ENCODE measurements around the gene MT1G.
"Not testable (repeated sequence)": the region's sequence is repeated elsewhere in the genome, so short reads cannot be mapped to it uniquely, and the experiment has no call there.

MT1G gene

GRCh38 chr16:56667581-56668571 lies at the start of gene MT1G:
MT1G (minus strand) TSS chr16:56668065; CDS start chr16:56667993, 72 bp downstream.
- DNase-seq, result no peak

GRCh38 chr16:56717532-56717931 lies 49.7 kb upstream of the MT1G start:
- DNase-seq, result not testable (repeated sequence)

DNA sequence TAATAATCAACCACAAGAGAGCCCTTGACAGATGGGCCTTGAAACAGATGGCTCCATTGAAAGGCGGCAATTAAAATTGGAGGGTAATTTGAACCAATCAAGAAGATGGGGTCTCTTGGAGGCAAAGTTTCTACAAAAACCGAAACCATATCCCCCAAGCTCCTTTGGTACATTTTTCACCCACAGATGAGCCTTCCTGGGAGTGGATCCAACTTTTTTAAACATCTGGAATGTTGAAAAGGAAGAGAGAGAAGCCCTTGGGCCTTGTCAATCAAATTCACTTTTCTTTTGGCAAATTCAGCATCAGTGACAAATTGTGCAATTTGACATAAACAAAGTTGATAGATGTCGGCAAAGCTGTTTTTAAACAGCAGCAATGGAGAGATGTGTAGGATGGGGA lies 48.9 kb upstream of the MT1G start:
- DNase-seq, result no peak

GRCh38 chr16:56715126-56715525 lies 47.3 kb upstream of the MT1G start:
- DNase-seq, result no peak

DNA sequence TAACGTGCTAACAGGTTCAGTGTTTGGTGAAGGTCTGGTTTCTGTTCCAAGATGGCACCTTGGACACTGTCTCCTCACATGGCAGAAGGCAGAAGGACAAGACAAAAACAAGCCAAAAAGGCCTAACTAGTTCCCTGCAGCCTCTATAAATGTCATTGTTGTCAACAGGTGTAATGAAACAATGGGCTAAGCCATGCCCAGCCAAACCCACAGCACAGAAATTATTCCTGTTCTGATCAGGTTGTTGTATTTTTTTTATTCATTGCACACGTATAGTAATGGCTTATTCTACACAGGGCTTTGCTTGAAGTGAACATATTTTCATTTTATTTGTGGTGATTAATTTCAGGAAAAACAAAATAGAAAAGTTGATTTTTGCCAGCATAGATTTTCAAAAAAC lies 45.9 kb upstream of the MT1G start:
- no peak for DNase-seq

- no peak for DNase-seq
These were observed 44.0 kb upstream of the MT1G start for GRCh38 chr16:56711862-56712261.

DNA sequence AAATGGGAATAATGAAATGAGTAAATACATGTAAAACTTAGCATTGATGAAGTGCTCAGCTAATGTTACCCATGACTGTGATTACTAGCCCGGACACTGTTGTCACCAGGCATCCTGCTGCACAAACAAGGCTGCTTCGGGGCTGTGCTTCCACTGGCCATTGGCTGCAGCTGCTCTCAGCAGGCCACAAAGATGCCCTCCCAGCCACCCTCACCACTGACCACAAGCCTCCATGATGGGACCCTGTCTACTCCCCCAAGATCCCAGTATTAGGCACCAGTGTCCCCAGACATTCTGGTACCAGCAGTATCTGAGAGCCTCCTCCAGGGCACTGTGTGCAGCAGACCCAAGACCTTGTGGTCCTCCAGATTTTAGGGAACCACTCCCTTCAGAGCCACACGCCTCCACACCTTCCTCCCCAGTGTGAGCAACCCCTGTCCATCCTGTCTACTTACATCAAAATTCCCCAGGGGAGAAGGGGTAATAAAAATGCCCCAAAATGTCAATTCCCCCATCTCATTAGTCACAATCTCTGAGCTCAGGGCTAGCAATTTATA lies 42.4 kb upstream of the MT1G start:
- DNase-seq, result no peak

GRCh38 chr16:56709443-56710040 lies 41.7 kb upstream of the MT1G start:
- DNase-seq, result no peak

DNA sequence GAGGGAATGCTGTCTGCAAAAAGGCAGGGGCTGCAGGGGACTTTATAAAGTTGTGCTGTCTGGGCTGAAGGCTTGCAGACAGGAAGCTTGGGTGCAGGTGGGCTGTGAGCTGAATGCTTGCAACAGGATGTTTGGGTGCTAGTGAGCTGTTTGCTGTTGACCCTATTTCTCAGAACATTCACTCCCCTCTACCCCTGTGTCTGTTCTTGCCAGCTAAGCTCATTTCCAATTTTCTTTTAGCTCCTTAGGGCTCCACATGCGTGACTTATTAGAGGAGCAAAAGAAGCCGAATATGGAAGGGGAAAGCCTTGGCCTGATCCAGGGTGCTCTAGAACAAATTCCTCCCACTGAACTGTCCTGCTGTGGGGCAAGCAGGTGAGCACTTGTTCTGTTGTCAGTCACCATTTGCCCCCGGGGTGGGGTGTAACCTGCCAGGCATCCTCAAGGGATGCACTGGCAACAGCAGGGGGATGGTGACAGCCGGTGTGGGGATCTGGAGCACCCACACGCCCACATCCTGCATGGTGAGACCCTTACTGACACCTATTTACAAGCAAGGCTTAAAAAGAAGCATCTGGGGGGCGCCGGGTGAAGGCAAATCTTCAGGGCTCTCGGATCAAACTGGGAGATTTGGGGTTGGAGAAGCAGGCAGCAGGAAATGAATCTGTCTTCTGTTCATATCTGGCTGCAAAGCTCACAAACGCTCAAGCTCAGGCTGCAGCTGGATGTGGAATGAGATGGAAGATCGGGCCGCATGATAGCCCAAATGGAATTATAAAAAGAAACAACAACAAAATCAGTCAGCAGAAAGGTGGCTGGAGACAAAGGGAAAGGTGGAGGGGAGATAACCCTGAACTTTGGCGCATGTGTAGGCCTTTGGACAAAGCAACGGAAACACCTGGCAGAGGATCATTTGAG lies 40.9 kb upstream of the MT1G start:
- no peak for DNase-seq

DNA sequence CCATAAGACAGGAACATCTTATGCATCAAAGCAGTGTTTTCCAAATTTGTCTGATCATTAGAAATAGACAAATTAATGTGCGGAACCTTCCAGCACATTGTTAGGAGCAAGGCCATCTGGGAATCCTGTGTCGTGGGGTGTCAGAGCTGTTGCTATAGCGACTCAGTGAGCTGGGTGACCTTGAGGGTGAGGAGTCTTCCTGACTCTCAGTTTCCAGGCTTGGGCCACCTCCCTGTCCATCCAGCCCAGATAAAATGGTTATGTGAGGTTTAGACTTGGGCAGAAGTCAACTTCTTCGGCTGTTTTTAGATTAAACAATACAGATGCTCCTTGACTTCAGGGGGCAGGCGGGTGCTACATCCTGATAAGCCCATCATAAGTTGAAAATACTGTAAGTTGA lies 35.0 kb upstream of the MT1G start:
- DNase-seq, result no peak

DNA sequence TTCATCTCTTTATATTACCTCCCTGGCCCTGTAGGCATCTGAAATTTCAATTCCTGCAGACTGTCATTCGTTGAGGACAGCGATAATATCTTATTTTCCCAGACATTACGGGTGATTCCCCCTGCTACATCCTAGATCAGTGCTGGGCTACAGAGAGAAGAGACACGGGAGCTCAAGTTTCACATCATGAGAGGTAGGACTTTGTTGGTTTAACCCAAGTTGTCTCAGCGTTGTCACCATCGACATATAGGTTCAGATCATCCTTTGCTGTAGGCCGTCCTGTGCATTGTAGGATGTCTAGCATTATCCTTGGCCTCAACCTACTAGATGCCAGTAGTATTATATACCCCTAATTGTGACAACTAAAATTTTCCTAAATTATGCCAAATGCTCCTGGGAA lies 33.7 kb upstream of the MT1G start:
- DNase-seq, result no peak

DNA sequence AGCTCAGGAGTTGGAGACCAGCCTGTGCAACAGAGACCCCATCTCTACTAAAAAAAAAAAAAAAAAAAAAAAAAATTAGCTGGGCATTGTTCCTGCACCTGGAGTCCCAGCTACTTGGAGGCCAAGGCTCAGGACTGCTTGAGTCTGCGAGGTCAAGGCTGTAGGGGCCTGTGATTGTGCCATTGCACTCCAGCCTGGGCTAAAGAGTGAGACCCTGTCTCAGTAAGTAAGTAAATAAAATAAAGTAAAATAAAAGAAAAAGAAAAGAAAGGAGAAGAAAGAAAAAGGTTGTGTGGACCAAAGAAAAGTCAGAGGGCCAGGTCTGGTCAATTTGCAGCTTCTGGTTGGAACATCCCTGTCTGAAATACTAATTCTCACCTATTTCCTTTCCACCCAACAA lies 32.8 kb upstream of the MT1G start:
- no peak for DNase-seq

DNA sequence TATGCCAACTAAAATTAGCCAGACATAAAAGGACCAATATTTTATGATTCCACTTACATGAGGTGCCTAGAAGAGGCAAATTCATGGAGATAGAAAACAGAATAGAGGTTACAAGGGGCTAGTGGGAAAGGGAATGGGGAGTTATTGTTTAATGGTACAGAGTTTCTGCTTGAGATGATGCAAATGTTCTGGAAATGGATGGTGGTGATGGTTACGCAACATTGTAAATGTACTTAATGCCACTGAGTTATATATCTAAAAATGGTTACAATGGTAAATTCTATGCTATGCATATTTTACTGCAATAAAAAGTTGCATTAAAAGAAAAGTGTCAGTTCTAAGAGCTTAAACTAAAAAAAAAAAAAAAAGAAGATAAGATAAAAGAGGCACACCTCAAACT lies 32.3 kb upstream of the MT1G start:
- DNase-seq, result no peak

- no peak for DNase-seq
These were observed 29.7 kb upstream of the MT1G start for GRCh38 chr16:56697456-56698155.

DNA sequence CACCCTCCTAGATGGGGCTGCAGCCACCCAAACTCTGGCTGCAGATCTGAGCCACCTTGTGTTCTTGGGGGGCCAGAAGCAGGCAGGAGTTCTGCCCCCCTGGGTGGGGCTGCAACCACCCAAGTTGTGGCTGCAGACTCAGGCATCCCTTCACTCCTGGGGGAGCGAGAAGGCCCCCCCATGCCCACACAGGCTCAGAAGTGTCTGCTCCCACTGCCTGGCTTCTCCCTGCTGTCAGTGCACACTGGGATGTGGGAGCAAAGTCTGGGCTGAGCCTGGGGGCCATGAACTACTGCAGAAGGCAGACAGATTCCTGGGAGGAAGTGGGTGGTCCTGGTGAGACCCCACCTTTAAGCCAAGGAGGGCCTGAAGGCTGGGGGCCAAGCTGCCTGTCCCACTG lies 27.4 kb upstream of the MT1G start:
- no peak for DNase-seq

- DNase-seq, result no peak
These were observed 24.0 kb upstream of the MT1G start for GRCh38 chr16:56691885-56692284.

GRCh38 chr16:56690420-56691122 lies 22.7 kb upstream of the MT1G start:
- DNase-seq, result no peak

DNA sequence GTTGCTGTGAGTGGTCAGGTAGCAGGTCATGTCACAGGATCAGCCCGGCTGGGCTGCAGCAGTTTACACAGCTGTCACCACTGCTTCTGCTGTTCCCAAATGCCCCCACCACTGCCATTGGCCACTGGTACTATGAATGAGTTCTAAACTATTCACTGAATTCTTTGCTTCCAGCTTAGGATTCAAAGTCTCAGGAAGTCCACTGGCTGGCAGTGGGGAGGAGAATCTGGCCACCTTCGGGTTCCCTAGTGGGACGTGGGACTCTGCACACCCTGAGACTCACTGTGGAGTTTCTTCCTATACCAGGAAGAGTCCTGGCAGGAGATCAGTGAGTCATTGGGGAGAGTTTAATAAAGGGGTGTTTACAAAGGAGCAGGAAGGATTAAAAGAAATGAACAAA lies 21.3 kb upstream of the MT1G start:
- DNase-seq, result no peak

DNA sequence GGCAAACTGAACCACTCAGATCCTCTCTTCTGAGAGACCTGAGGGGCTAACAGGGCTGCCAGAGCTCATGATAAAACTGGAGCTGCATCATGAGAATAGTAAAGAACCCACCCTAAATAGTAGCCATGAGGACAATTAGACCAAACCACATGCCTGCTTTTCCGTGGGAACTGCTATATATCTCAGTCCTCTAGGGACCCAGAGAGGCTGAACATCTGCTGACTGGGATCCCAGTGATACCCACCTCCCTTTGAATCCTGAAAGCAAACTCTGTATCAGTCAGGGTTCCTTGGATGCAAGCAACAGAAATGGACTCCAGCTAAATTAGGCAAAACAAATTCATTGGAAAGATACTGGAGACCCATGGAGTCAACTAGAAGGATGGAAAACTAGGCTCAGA lies 20.9 kb upstream of the MT1G start:
- DNase-seq, result no peak

DNA sequence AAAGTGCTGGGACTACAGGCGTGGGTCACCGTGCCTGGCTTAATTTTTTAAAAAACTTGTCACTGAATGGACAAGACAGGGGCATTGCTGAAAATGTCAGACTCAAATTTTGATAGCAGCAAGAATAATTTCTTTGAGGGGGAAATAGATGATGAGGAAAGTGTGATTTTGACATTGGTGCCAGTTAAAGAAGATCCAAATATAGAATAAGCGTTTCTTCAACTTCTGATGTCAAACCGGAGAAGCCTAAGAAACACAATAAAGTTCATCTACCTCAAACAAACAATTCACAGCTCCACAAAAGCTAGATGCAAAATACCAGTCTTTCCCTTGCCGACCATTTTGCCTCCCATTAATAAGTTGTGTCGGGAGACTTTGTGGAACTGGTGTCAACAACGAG lies 18.9 kb upstream of the MT1G start:
- DNase-seq, result no peak

DNA sequence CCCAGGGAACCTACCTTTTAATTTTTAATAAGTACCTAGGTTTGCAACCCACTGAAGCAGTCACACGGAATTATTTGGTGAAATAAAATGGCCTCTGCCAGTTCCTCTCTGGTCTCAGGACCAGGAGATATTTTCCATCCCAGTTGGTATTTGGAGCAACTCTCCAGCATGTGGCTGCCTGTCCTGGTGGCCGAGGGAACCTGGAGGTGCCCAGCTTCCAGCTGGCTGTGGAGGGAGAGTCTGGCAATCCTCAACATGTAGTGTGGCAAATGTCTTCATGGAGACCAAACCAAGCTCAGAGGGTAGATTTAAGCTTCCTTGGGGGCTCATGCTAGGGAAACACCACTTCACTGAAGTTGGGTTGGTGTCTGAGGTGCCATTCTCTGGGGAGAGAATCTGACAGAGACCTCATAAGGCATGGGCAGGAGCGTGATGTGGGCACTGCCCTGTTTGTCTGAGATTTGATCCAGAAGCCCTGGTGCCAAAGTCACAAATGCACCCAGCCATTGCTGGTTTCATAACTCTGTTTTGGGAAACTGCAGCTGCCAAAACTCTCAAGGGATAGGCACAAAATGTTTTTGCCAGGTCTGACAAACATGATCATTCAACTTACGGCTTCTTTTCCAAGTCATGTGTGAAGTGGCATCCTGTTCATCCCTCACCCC lies 17.2 kb upstream of the MT1G start:
- no peak for DNase-seq
